IPS-11a (cell line): ENCODE results near the gene STKLD1.

Experiments used
- H3K4me3 ChIP-seq: one replicate; pipeline ENCODE4 v1.5.1; 2013; ENCODE audit warnings: low read depth, low read length, control low read depth

Gene STKLD1

DNA sequence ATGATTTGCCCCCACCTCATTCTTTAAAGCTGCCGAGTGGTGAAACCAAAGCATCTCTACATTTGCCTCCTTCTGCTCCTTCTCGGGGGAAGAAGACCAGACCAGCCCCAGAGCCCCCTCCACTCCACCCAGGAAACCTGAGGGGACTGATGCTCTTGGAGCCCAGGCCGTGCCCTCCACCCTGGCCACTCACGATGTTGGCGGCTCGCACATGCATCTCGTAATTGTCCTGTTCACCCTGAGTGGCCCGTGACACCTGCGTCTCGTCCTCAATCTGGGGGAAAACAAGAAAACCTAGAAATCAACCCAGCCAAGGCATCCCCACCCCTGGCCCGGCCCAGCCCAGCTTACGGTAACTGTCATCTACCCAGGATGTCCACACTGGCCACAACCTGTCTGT is 31.2 kb upstream of the STKLD1 start:
- H3K4me3 ChIP-seq: no peak overlapping the region

- H3K4me3 ChIP-seq: no peak overlapping the region
Observed at GRCh38 chr9:133345596-133345995, 30.6 kb upstream of the STKLD1 start.

- H3K4me3 ChIP-seq: peak overlapping the region; percentile 97
Observed at GRCh38 chr9:133346021-133346785, 30.0 kb upstream of the STKLD1 start.

DNA sequence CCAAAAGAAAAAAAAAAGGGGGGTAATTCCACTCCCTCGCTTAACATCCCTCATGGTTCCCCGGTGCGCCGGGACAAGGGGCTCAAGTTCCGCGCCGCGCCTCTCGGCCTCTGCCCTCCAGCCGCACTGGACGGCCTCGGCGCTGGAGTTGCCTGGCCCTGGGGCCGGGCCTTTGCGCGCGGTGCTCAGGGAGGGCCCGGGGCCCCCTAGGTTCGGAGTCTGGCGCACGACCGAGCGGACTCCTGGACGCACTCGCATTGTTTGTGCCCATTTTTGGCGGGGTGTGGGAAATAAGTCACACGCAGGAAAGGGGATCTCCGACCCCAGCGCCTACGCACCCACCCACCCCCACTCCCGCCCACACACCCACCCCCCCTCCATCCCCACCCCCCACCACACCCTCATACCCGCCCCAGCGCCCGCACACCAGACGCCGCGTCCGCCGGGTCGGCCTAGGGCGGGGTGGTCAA is 28.6 kb upstream of the STKLD1 start:
- peak overlapping the region; percentile 97 for H3K4me3 ChIP-seq

DNA sequence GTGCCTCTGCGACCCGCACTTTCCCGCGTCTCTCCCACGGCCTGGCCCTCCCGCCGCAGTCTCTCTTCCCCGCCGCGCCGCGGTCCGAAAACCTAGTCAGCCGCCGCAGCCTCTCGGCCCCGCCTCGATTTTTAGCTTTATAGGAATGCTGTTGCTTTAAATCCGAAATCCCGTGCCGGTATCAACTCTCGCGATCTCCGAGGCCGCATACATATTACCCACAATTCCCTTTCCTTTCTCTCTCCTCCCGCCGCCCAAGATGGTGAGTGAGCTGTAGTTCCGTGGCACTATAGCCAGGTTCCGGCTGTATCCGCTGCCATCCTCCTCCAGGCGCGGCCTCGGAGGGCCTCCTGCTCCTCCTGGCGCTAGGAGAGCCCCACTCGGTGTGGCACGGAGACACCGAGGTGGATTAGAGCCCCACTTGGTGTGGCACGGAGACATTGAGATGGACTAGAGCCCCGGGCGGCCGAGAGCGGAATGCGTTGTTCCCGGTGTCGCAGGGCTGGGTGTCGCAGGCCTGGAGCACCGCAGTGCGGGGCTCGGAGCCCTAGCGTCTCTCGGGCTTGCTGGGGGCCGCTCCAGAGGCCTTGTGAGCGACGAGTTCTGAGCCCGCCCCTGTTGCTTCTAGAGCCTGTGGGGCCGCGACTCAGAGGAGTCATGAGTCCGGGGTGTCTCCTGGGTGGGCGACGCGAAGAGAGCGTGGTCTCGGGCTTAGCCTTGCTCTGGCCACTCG is 28.0 kb upstream of the STKLD1 start, which contains the start of the genes MED22 and RPL7A:
Gene MED22, minus strand, starts transcription at position 147 of the 733 bp plus-strand sequence. CDS start 1,469 bp downstream, outside the sequence.
Gene RPL7A, plus strand, starts transcription at position 234 of the 733 bp plus-strand sequence. Its CDS starts 26 bp downstream, at position 260.
- H3K4me3 ChIP-seq: peak within 1 kb of the TSS; percentile 97

GRCh38 chr9:133348718-133349573 is 27.2 kb upstream of the STKLD1 start:
- H3K4me3 ChIP-seq: peak overlapping the region; percentile 97

DNA sequence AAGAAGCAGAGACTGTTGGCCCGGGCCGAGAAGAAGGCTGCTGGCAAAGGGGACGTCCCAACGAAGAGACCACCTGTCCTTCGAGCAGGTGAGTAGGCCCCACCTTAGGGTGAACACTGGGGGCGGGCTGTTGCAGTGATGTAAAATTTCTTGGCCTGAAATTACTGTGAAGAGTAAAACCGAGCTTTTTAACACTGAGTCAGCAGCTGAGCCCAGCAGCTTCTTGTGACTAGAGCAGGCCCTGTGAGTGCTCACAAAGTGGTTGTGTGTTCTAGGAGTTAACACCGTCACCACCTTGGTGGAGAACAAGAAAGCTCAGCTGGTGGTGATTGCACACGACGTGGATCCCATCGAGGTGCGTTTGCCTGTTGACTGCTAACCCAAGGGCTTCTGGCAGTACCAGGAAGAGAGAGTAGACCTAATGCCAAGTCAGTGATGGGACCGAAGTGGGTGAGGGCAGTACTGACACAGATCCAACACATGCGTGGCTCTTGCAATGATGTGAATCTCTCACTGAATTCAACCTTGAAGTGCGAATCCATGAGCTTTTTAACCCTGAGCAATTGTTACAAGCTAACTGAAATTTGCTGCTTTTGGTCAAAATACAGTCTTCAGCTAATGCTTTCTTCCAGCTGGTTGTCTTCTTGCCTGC is 26.1 kb upstream of the STKLD1 start:
- no peak overlapping the region for H3K4me3 ChIP-seq

GRCh38 chr9:133351526-133351907 is 24.6 kb upstream of the STKLD1 start:
- H3K4me3 ChIP-seq: no peak overlapping the region

DNA sequence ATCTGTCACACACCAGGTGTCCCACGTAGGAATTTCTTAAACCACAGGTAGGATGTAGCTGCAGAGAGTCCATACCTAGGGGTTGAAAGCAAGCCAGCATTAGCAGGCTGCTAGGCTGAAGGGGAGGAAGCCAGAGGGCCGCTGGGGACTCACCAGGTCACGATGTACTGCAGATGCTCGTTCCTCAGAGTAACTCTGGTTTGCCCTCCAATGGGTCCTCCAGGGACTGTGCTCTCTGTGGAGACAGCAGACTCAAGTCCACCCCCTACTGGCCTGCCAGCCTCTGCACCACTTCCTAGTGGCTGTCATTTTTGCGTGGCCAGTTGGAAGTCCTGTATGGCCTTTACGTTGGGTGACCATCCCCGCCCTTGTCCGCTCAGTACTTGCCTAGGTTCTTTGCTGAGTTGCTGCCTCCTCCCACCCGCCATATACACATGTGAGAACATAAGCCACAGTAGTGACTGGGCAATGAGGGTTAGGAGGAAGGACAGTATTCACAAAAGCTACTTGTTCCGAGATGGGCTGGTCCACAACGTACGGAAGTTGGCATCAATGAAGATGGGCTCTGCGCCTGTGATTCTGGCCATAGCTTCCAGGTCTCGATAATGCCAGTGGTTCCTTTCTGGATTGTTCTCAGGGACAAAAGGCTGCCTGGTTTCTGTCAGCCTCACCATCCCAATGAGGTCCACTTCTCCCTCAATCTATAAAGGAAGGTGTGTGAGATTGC is 24.1 kb upstream of the STKLD1 start:
- H3K4me3 ChIP-seq: no peak overlapping the region

GRCh38 chr9:133352635-133353340 is 23.4 kb upstream of the STKLD1 start:
- H3K4me3 ChIP-seq: no peak overlapping the region

DNA sequence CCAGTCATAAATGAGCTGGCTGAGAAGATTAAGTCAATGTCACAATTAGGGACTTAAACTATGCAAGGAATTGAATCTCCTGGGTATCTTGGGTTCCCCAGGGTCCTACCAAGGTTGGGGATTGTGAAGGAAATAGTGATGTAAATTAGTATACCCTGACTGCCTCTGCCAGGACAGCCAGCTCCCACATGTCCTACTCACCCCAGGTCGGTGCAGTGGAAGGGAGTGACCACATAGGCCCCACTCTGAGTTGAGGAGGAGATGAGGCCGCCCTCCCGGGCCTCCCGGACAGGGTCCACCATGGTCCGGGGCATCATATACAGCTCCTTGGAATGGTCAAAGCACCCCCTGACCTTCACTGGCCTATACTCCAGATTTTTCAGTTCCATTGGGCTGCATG is 22.6 kb upstream of the STKLD1 start:
- H3K4me3 ChIP-seq: no peak overlapping the region

- no peak overlapping the region for H3K4me3 ChIP-seq
Observed at GRCh38 chr9:133354766-133355165, 21.4 kb upstream of the STKLD1 start.

- H3K4me3 ChIP-seq: peak overlapping the region; percentile 91
Observed at GRCh38 chr9:133355881-133356357, 20.2 kb upstream of the STKLD1 start.

DNA sequence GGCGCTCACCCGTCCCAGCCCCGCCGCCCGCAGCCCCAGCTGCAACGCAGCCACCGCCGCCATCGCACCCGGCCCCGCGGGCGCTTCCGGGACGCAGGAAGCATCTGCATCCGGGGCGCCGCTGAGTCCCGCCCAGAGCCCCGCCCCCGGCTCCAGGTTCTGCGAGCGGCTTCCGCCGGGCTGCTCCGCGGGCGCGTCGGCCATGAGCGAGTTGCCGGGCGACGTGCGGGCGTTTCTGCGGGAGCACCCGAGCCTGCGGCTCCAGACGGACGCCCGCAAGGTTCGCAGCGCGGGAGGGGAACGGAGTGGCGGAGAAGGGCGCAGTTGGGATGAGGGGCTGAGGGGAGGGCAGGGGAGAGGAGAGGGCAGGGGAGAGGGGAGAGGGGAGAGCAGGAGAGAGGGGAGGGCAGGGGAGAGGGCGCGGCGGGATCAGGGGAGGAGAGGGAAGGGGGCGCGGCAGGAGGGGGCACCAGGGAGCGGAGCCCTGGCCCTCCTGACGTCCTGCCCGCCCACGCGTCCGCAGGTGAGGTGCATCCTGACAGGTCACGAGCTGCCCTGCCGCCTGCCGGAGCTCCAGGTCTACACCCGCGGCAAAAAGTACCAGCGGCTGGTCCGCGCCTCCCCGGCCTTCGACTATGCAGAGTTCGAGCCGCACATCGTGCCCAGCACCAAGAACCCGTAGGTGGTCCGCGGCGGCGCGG is 19.6 kb upstream of the STKLD1 start, which contains the start of the genes SURF1 and SURF2:
Gene SURF1, minus strand, starts transcription at position 97 of the 701 bp plus-strand sequence. Its CDS starts 34 bp downstream, at position 63.
Gene SURF2, plus strand, starts transcription at position 160 of the 701 bp plus-strand sequence. Its CDS starts 43 bp downstream, at position 203.
- peak within 1 kb of the TSS; percentile 91 for H3K4me3 ChIP-seq

DNA sequence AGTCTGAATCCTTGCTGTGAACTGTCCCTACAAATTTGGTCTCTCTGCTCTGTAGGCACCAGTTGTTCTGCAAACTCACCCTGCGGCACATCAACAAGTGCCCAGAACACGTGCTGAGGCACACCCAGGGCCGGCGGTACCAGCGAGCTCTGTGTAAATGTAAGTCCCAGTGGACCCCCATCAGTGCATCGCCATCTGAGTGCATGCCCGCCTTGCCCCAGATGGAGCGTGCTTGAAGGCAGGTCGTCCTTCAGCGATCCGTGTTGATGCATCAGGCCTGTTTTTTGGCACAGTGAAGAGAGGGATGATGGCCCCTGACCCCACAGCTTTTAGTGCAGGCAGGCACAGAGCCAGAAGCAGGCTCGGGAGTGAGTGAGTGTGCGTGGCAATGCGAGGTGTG is 18.5 kb upstream of the STKLD1 start:
- H3K4me3 ChIP-seq: no peak overlapping the region

- H3K4me3 ChIP-seq: no peak overlapping the region
Observed at GRCh38 chr9:133359399-133360175, 16.6 kb upstream of the STKLD1 start.
